Activated CD4-positive, CD25-positive, alpha-beta regulatory T cell (primary cell): ENCODE measurements around the gene ARHGEF40.

Experiments used
- DNase-seq, 4 experiments: peaks; one replicate each; lab custom pipeline; 2025; lab: John Stamatoyannopoulos, UW

Gene ARHGEF40

GRCh38 chr14:21083565-21084325 is 13.6 kb downstream of the ARHGEF40 start:
- DNase-seq = no peak

GRCh38 chr14:21084396-21084795 is 14.3 kb downstream of the ARHGEF40 start:
- no peak for DNase-seq

- DNase-seq = no peak
Observed at GRCh38 chr14:21084998-21085853, 15.1 kb downstream of the ARHGEF40 start.

- DNase-seq = no peak
Observed at GRCh38 chr14:21086908-21087293, 16.8 kb downstream of the ARHGEF40 start.

- DNase-seq = peak in 2 of 4 experiments; percentile 27 to 34
Observed at GRCh38 chr14:21087294-21088091, 17.4 kb downstream of the ARHGEF40 start.

- no peak for DNase-seq
Observed at GRCh38 chr14:21088687-21089086, 18.6 kb downstream of the ARHGEF40 start.

GRCh38 chr14:21089271-21089670 is 19.2 kb downstream of the ARHGEF40 start:
- DNase-seq = no peak

- no peak for DNase-seq
Observed at GRCh38 chr14:21089877-21090193, 19.7 kb downstream of the ARHGEF40 start.

GRCh38 chr14:21090194-21090939 is 20.3 kb downstream of the ARHGEF40 start:
- no peak for DNase-seq

- no peak for DNase-seq
Observed at GRCh38 chr14:21090940-21091663, 21.0 kb downstream of the ARHGEF40 start.

- no peak for DNase-seq
Observed at GRCh38 chr14:21091821-21092272, 21.7 kb downstream of the ARHGEF40 start.

GRCh38 chr14:21092273-21093011 is 22.3 kb downstream of the ARHGEF40 start:
- peak; percentile 82 to 94 (median 88) for DNase-seq

- no peak for DNase-seq
Observed at GRCh38 chr14:21093018-21093417, 22.9 kb downstream of the ARHGEF40 start.

- DNase-seq = no peak
Observed at GRCh38 chr14:21093769-21094681, 23.9 kb downstream of the ARHGEF40 start.

GRCh38 chr14:21095430-21096205 is 25.5 kb downstream of the ARHGEF40 start:
- DNase-seq = no peak

GRCh38 chr14:21096438-21096837 is 26.3 kb downstream of the ARHGEF40 start:
- DNase-seq = no peak

- DNase-seq = no peak
Observed at GRCh38 chr14:21096978-21097635, 27.0 kb downstream of the ARHGEF40 start.

GRCh38 chr14:21097636-21098075 is 27.6 kb downstream of the ARHGEF40 start:
- no peak for DNase-seq
